ENCODE measurements around the gene LGALS4. TPM values are rescaled to one million over a fixed set of nuclear protein-coding genes. Genes with fewer than 3 reads are reported as not detected.
"Not testable (repeated sequence)": the region's sequence is repeated elsewhere in the genome, so short reads cannot be mapped to it uniquely, and the experiment has no call there.

Gene LGALS4
- total and polyA plus RNA-seq, 2 experiments from 2014 or later: 0.19 TPM; not detected in 1

- TF ChIP-seq EZH2phosphoT487 (IDR thresholded peaks at IDR 0.05; ENCODE audit: insufficient read depth, low read depth): no peak
- DNase-seq: no peak
- in situ Hi-C loops (cut with MboI): no loop called here
- H4K20me1 ChIP-seq (ENCODE audit: insufficient read depth): no peaks in the 10 kb centered on the region
- H2AFZ ChIP-seq: no peak overlapping the region
- no peaks in the 10 kb centered on the region for H3K4me1 ChIP-seq (ENCODE audit: insufficient read depth)
- no peak overlapping the region for H3K9ac ChIP-seq
- WGBS, 2 experiments (ENCODE audit: low coverage in 1 of 2, low lambda C conversion rate in 2 of 2, missing lambda C conversion rate in 2 of 2): 51 to 53% methylated on average over 3 of the region's 3 CpGs
- no peaks in the 10 kb centered on the region for H3K9me2 ChIP-seq (ENCODE audit: insufficient read depth)
- no peak overlapping the region for H3K27ac ChIP-seq
- no peak overlapping the region for H3K4me2 ChIP-seq (ENCODE audit: unreplicated experiment)
- H3K27me3 ChIP-seq (replicated peaks; ENCODE audit: insufficient read depth): peaks cover 16% of the 10 kb centered on the region; the same call in 1 of the 2 replicates
- no peaks in the 10 kb centered on the region for H3K79me2 ChIP-seq (ENCODE audit: insufficient read depth)
- no peaks in the 10 kb centered on the region for H3K9me3 ChIP-seq (ENCODE audit: low read depth)
- H3K36me3 ChIP-seq (ENCODE audit: low read depth): no peaks in the 10 kb centered on the region
- H3K4me3 ChIP-seq: no peak overlapping the region
- H3F3A ChIP-seq (ENCODE audit: insufficient read depth): no peaks in the 10 kb centered on the region
Measured at GRCh38 chr19:38784224-38784623, 28.5 kb downstream of the LGALS4 start.

GRCh38 chr19:38782212-38782611, 30.5 kb downstream of the LGALS4 start:
- in situ Hi-C loops (cut with MboI); H2AFZ ChIP-seq: not testable (repeated sequence)

GRCh38 chr19:38781058-38781457, 31.7 kb downstream of the LGALS4 start:
- H4K20me1 ChIP-seq (ENCODE audit: insufficient read depth): no peaks in the 10 kb centered on the region
- no peak overlapping the region for H3K4me3 ChIP-seq
- no peaks in the 10 kb centered on the region for H3K9me3 ChIP-seq (ENCODE audit: low read depth)
- H3K4me1 ChIP-seq (ENCODE audit: insufficient read depth): no peaks in the 10 kb centered on the region
- 62 to 63% methylated on average over 7 of the region's 7 CpGs for WGBS, 2 experiments (ENCODE audit: low coverage in 1 of 2, low lambda C conversion rate in 2 of 2, missing lambda C conversion rate in 2 of 2)
- no peak overlapping the region for H3K27ac ChIP-seq
- H3K27me3 ChIP-seq (replicated peaks; ENCODE audit: insufficient read depth): peaks cover 17% of the 10 kb centered on the region; the same call in 1 of the 2 replicates
- no peak overlapping the region for H3K4me2 ChIP-seq (ENCODE audit: unreplicated experiment)
- DNase-seq: no peak
- no peaks in the 10 kb centered on the region for H3K36me3 ChIP-seq (ENCODE audit: low read depth)
- in situ Hi-C loops (cut with MboI): no loop called here
- H3F3A ChIP-seq (ENCODE audit: insufficient read depth): no peaks in the 10 kb centered on the region
- no peak overlapping the region for H3K9ac ChIP-seq
- TF ChIP-seq EZH2 (IDR thresholded peaks at IDR 0.05; ENCODE audit: insufficient read depth, poor library complexity, severe bottlenecking) (no peak), EZH2phosphoT487 (IDR thresholded peaks at IDR 0.05; ENCODE audit: insufficient read depth, low read depth) (no peak)
- no peaks in the 10 kb centered on the region for H3K79me2 ChIP-seq (ENCODE audit: insufficient read depth)
- no peak overlapping the region for H2AFZ ChIP-seq
- H3K9me2 ChIP-seq (ENCODE audit: insufficient read depth): no peaks in the 10 kb centered on the region

More at GRCh38 chr19:38782212-38782611, 30.5 kb downstream of the LGALS4 start:
- H3K4me1 ChIP-seq (ENCODE audit: insufficient read depth); H3K9me2 ChIP-seq (ENCODE audit: insufficient read depth); H3K79me2 ChIP-seq (ENCODE audit: insufficient read depth); H3K4me3 ChIP-seq; H3K4me2 ChIP-seq (ENCODE audit: unreplicated experiment); H3K27ac ChIP-seq; H3K9me3 ChIP-seq (ENCODE audit: low read depth); H3K36me3 ChIP-seq (ENCODE audit: low read depth); H3F3A ChIP-seq (ENCODE audit: insufficient read depth); H3K9ac ChIP-seq; H4K20me1 ChIP-seq (ENCODE audit: insufficient read depth); DNase-seq: not testable (repeated sequence)
- H3K27me3 ChIP-seq (replicated peaks; ENCODE audit: insufficient read depth): peaks cover 17% of the 10 kb centered on the region; the same call in 1 of the 2 replicates
- 86 to 91% methylated on average over 13 of the region's 13 CpGs for WGBS, 2 experiments (ENCODE audit: low coverage in 1 of 2, low lambda C conversion rate in 2 of 2, missing lambda C conversion rate in 2 of 2)

- Histone ChIP-seq H3K4me3 (no peak overlapping the region), H3K27me3 (replicated peaks; ENCODE audit: insufficient read depth) (peaks cover 17% of the 10 kb centered on the region; the same call in 1 of the 2 replicates), H3K27ac (no peak overlapping the region), H4K20me1 (ENCODE audit: insufficient read depth) (no peaks in the 10 kb centered on the region), H3K9me3 (ENCODE audit: low read depth) (no peaks in the 10 kb centered on the region), H3K9me2 (ENCODE audit: insufficient read depth) (no peaks in the 10 kb centered on the region), H3K4me1 (ENCODE audit: insufficient read depth) (no peaks in the 10 kb centered on the region), H2AFZ (no peak overlapping the region), H3K4me2 (ENCODE audit: unreplicated experiment) (no peak overlapping the region), H3F3A (ENCODE audit: insufficient read depth) (no peaks in the 10 kb centered on the region), H3K36me3 (ENCODE audit: low read depth) (no peaks in the 10 kb centered on the region), H3K79me2 (ENCODE audit: insufficient read depth) (no peaks in the 10 kb centered on the region), H3K9ac (no peak overlapping the region)
- TF ChIP-seq EZH2phosphoT487 (IDR thresholded peaks at IDR 0.05; ENCODE audit: insufficient read depth, low read depth) (no peak), EZH2 (IDR thresholded peaks at IDR 0.05; ENCODE audit: insufficient read depth, poor library complexity, severe bottlenecking) (no peak)
- no peak for DNase-seq
- in situ Hi-C loops (cut with MboI): no loop called here
- WGBS, 2 experiments (ENCODE audit: low coverage in 1 of 2, low lambda C conversion rate in 2 of 2, missing lambda C conversion rate in 2 of 2): 58 to 65% methylated on average over 7 of the region's 7 CpGs
Measured at GRCh38 chr19:38780443-38780842, 32.3 kb downstream of the LGALS4 start.

GRCh38 chr19:38778733-38779132, 34.0 kb downstream of the LGALS4 start:
- Histone ChIP-seq H3K4me2 (ENCODE audit: unreplicated experiment) (no peak overlapping the region), H3K4me1 (ENCODE audit: insufficient read depth) (no peaks in the 10 kb centered on the region), H2AFZ (no peak overlapping the region), H3K9ac (no peak overlapping the region), H3K27ac (no peak overlapping the region), H4K20me1 (ENCODE audit: insufficient read depth) (no peaks in the 10 kb centered on the region), H3K9me2 (ENCODE audit: insufficient read depth) (no peaks in the 10 kb centered on the region), H3K4me3 (no peak overlapping the region), H3K9me3 (ENCODE audit: low read depth) (no peaks in the 10 kb centered on the region), H3K36me3 (ENCODE audit: low read depth) (no peaks in the 10 kb centered on the region), H3K79me2 (ENCODE audit: insufficient read depth) (no peaks in the 10 kb centered on the region), H3K27me3 (replicated peaks; ENCODE audit: insufficient read depth) (peaks cover 17% of the 10 kb centered on the region; the same call in 1 of the 2 replicates), H3F3A (ENCODE audit: insufficient read depth) (no peaks in the 10 kb centered on the region)
- 53 to 57% methylated on average over 7 of the region's 7 CpGs for WGBS, 2 experiments (ENCODE audit: low coverage in 1 of 2, low lambda C conversion rate in 2 of 2, missing lambda C conversion rate in 2 of 2)
- DNase-seq: no peak
- TF ChIP-seq EZH2phosphoT487 (IDR thresholded peaks at IDR 0.05; ENCODE audit: insufficient read depth, low read depth) (no peak), EZH2 (IDR thresholded peaks at IDR 0.05; ENCODE audit: insufficient read depth, poor library complexity, severe bottlenecking) (no peak)
- in situ Hi-C loops (cut with MboI): no loop called here
